Testis (tissue), 2 donors: ENCODE measurements around the gene MCHR2.

Experiments used
- POLR2A ChIP-seq: fragments of 450-650 bp; IDR thresholded peaks from one replicate; pipeline ENCODE4 v1.6.1; 2017; ENCODE audit warnings: antibody characterized with exemption, mild to moderate bottlenecking, moderate library complexity
- TF ChIP-seq, protein P1 (sequence below), 3 experiments: fragments of 450-650 bp in 2 of 3; fragments of 200-600 bp in 1 of 3; sonication (generic) in 1 of 3; IDR thresholded peaks; one replicate each; pipeline ENCODE4 v1.5.1; 2016 to 2019; ENCODE audit warnings: antibody characterized with exemption in 3 of 3, mild to moderate bottlenecking in 2 of 3, moderate library complexity in 1 of 3

DNA sequence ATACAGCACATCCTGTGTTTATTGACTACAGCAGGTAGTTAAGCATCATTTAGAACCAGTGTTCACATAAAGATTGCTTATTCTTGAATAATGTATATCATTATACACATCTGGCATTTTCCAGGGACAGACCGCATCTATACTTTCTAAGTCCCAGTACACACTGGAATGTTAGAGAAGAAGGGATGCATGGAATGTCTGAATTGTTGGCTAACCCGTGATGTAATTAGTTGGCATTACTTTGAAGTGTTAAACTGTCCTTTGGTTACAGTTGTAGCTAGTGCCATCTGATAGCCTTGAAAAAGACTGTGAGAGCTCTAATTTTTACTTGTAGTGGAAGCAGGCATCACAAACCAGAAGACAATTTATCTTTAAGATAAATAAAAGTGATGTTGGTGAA lies 29.8 kb upstream of the MCHR2 start:
- TF ChIP-seq, protein P1, sequence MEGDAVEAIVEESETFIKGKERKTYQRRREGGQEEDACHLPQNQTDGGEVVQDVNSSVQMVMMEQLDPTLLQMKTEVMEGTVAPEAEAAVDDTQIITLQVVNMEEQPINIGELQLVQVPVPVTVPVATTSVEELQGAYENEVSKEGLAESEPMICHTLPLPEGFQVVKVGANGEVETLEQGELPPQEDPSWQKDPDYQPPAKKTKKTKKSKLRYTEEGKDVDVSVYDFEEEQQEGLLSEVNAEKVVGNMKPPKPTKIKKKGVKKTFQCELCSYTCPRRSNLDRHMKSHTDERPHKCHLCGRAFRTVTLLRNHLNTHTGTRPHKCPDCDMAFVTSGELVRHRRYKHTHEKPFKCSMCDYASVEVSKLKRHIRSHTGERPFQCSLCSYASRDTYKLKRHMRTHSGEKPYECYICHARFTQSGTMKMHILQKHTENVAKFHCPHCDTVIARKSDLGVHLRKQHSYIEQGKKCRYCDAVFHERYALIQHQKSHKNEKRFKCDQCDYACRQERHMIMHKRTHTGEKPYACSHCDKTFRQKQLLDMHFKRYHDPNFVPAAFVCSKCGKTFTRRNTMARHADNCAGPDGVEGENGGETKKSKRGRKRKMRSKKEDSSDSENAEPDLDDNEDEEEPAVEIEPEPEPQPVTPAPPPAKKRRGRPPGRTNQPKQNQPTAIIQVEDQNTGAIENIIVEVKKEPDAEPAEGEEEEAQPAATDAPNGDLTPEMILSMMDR (IDR thresholded peaks at IDR 0.05), result no peak
- TF ChIP-seq POLR2A, result no peak
